ENCODE results near the gene CCDC39.

The CCDC39 gene

GRCh38 chr3:180694321-180694720 lies 15.0 kb upstream of the CCDC39 start:
- DNase-seq (ENCODE audit: extremely low read depth, low read depth) = no peak
- no peak for TF ChIP-seq CTCF (IDR thresholded peaks at IDR 0.05; ENCODE audit: low read depth, low read length)

DNA sequence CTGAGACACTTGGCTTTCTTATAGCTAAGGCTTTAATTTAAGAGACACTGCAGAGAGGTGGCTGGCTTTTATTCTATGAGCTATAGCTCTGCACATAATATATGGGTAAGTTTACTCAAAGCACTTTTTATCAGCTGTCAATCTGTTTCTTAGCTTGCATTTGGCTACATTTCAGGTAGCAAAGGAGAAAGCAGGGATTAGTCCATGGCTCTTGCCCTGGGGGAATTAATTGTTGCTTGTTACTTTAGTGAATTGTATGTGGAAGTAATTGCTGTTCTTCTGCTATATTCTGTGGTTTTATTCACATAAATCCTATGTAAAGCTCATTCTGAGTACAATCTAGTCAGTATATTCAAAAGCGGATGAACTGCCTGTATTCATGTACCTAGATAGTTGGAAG lies 14.4 kb upstream of the CCDC39 start:
- TF ChIP-seq CTCF (IDR thresholded peaks at IDR 0.05; ENCODE audit: low read depth, low read length) = no peak
- no peak for DNase-seq (ENCODE audit: extremely low read depth, low read depth)

GRCh38 chr3:180690061-180690460 lies 10.8 kb upstream of the CCDC39 start:
- TF ChIP-seq CTCF (IDR thresholded peaks at IDR 0.05; ENCODE audit: low read depth, low read length) = no peak
- DNase-seq (ENCODE audit: extremely low read depth, low read depth) = no peak

DNA sequence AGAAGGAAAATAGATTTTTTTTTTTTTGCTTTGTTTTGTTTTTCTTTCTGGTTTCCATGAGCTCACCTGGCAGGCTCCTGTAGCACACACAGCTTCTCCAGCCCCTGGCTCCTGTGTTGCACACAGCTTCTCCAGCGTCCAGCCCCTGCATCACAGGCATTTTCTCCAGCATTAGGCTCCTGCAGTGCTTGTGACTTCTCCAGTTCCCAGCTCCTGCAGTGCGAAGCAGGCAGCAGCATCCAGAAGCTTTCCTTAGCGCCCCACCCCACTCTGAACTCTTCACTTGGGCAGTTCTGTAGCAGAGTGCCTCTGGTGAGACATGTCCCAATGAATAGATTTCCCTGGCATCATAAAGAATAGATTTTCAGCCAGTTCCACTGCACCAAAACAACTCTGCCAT lies 5.5 kb upstream of the CCDC39 start:
- no peak for TF ChIP-seq CTCF (IDR thresholded peaks at IDR 0.05; ENCODE audit: low read depth, low read length)
- DNase-seq (ENCODE audit: extremely low read depth, low read depth) = no peak

DNA sequence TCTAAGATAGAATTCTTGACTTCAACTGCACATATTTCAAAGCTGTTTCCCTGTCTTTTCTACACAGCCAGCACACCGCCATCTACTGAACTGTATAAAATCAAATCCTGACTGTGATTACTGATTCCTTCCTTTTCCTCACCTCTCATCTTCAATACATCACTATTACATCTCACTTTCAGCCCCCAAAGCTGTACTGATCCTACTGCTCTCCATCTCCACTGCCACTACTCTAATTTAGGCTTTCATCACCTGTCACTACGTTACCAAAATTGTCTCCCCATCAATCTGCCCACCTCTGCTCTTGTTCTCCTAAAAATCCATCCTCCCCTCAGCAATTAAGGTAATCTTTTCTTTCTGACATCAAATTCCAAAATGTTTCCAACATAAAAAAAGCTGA lies 4.5 kb upstream of the CCDC39 start:
- DNase-seq (ENCODE audit: extremely low read depth, low read depth) = no peak
- TF ChIP-seq CTCF (IDR thresholded peaks at IDR 0.05; ENCODE audit: low read depth, low read length) = no peak

GRCh38 chr3:180680097-180680430 lies 775 bp upstream of the CCDC39 start:
- DNase-seq (ENCODE audit: extremely low read depth, low read depth) = no peak
- TF ChIP-seq CTCF (IDR thresholded peaks at IDR 0.05; ENCODE audit: low read depth, low read length) = peak; percentile 50

DNA sequence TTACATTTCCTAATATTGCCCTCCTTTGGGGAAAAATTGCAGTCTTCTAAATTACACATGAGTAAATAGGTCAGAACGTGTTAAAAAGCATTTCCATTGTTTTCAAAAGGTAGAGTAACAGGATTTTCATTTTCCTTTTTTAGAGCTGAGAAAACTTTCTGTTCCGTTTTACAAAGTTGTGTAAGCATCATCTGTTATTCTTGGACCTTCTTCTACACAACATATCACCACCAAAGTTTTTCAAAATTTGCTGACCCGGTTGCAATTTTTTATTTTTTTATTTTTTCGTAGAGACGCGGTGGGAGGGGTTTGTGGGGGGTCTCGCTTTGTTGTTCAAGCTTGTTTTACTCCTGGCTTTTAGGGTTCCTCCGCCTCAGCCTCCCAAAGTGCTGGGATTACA lies 1.1 kb downstream of the CCDC39 start:
- DNase-seq (ENCODE audit: extremely low read depth, low read depth) = no peak
- no peak for TF ChIP-seq CTCF (IDR thresholded peaks at IDR 0.05; ENCODE audit: low read depth, low read length)

All from AG09319 (cell line).